A549 (cell line): ENCODE measurements around the gene PMVK. TPM values are rescaled to one million over a fixed set of nuclear protein-coding genes. Genes with fewer than 3 reads are reported as not detected.

Experiments
- ATOH8 ChIP-seq: fragments of 250-450 bp; sonication (Bioruptor Pico); IDR thresholded peaks from 2 replicates; pipeline ENCODE4 v1.5.0; 2020; ENCODE audit warnings: low read depth, mild to moderate bottlenecking, moderate library complexity
- E2F6 ChIP-seq: IDR thresholded peaks from 2 replicates; pipeline ENCODE4 v1.6.1; 2012; ENCODE audit warnings: low read depth, borderline replicate concordance
- EHF ChIP-seq: fragments of 250-450 bp; sonication (Bioruptor Pico); IDR thresholded peaks from 2 replicates; pipeline ENCODE4 v1.5.0; 2020; ENCODE audit warnings: mild to moderate bottlenecking
- EHMT2 ChIP-seq: fragments of 200-600 bp; sonication (generic); IDR thresholded peaks from 2 replicates; pipeline ENCODE4 v1.6.1; 2016; ENCODE audit warnings: antibody characterized with exemption, low read depth, mild to moderate bottlenecking, moderate library complexity
- EP300 ChIP-seq, 2 experiments: fragments of >200 bp; sonication (Bioruptor Twin); formaldehyde crosslinking; IDR thresholded peaks; 2 replicates in 1 of 2; 3 replicates in 1 of 2; pipeline ENCODE4 v1.6.1; 2016 to 2017
- ESRRA ChIP-seq: fragments of 150-350 bp; IDR thresholded peaks from 2 replicates; pipeline ENCODE4 v1.6.1; 2014; ENCODE audit warnings: mild to moderate bottlenecking, low read length, borderline replicate concordance
- FOSB ChIP-seq: fragments of 250-450 bp; sonication (Bioruptor Pico); IDR thresholded peaks from 2 replicates; pipeline ENCODE4 v1.5.0; 2020; ENCODE audit warnings: mild to moderate bottlenecking, moderate library complexity
- FOSL2 ChIP-seq, 2 experiments: fragments of 450-650 bp in 1 of 2; fragments of >200 bp in 1 of 2; sonication (Bioruptor Twin) in 1 of 2; formaldehyde crosslinking; IDR thresholded peaks; 2 replicates each; pipeline versions ENCODE4 v1.5.0 to v1.6.1; 2016 to 2020; ENCODE audit warnings: mild to moderate bottlenecking in 1 of 2, moderate library complexity in 1 of 2
- GATA3 ChIP-seq: IDR thresholded peaks from 2 replicates; pipeline ENCODE4 v1.6.1; 2012; ENCODE audit warnings: borderline replicate concordance
- HDAC2 ChIP-seq: fragments of 200-600 bp; sonication (generic); IDR thresholded peaks from 2 replicates; pipeline ENCODE4 v1.6.1; 2016
- HES2 ChIP-seq: fragments of >200 bp; sonication (Bioruptor Twin); formaldehyde crosslinking; IDR thresholded peaks from 2 replicates; pipeline ENCODE4 v1.6.1; 2016
- HEYL ChIP-seq: fragments of 250-450 bp; sonication (Bioruptor Pico); IDR thresholded peaks from 2 replicates; pipeline ENCODE4 v1.8.0; 2021; ENCODE audit warnings: mild to moderate bottlenecking, moderate library complexity
- HMGXB4 ChIP-seq: fragments of 250-450 bp; sonication (Bioruptor Pico); IDR thresholded peaks from 2 replicates; pipeline ENCODE4 v1.5.0; 2021; ENCODE audit warnings: mild to moderate bottlenecking, moderate library complexity, borderline replicate concordance
- HOXA7 ChIP-seq: fragments of 250-450 bp; sonication (Bioruptor Pico); IDR thresholded peaks from 2 replicates; pipeline ENCODE4 v1.5.0; 2020; ENCODE audit warnings: mild to moderate bottlenecking, moderate library complexity
- JUN ChIP-seq, 2 experiments: fragments of >200 bp; sonication (Bioruptor Twin); formaldehyde crosslinking; IDR thresholded peaks; 2 replicates in 1 of 2; 3 replicates in 1 of 2; pipeline ENCODE4 v1.6.1; 2016 to 2017
- KDM5A ChIP-seq: fragments of 200-600 bp; sonication (generic); IDR thresholded peaks from 2 replicates; pipeline ENCODE4 v1.6.1; 2016; ENCODE audit warnings: antibody characterized with exemption, mild to moderate bottlenecking
- MAFK ChIP-seq: fragments of 450-650 bp; IDR thresholded peaks from 2 replicates; pipeline ENCODE4 v1.6.1; 2014; ENCODE audit not compliant: partially characterized antibody
- MAX ChIP-seq: IDR thresholded peaks from 2 replicates; pipeline ENCODE4 v1.6.1; 2012
- NR3C1 ChIP-seq: fragments of >200 bp; sonication (Bioruptor Twin); formaldehyde crosslinking; IDR thresholded peaks from 3 replicates; pipeline ENCODE4 v1.6.1; 2017
- POLR2A ChIP-seq: IDR thresholded peaks from 2 replicates; pipeline ENCODE4 v1.6.1; 2012; ENCODE audit warnings: mild to moderate bottlenecking, low read length
- RARB ChIP-seq: fragments of 250-450 bp; sonication (Bioruptor Pico); IDR thresholded peaks from 2 replicates; pipeline ENCODE4 v1.8.0; 2021; ENCODE audit warnings: mild to moderate bottlenecking, moderate library complexity
- RCOR1 ChIP-seq: fragments of 150-350 bp; IDR thresholded peaks from 2 replicates; pipeline ENCODE4 v1.6.1; 2014; ENCODE audit warnings: antibody characterized with exemption, low read length, low read depth
- REST ChIP-seq: fragments of 200-600 bp; sonication (generic); IDR thresholded peaks from 2 replicates; pipeline ENCODE4 v1.6.1; 2016; ENCODE audit warnings: antibody characterized with exemption, mild to moderate bottlenecking, moderate library complexity
- RNF2 ChIP-seq: fragments of 200-600 bp; sonication (generic); IDR thresholded peaks from 2 replicates; pipeline ENCODE4 v1.6.1; 2016; ENCODE audit warnings: low read depth, mild to moderate bottlenecking, antibody characterized with exemption, moderate library complexity, borderline replicate concordance
- TP53 ChIP-seq: fragments of 250-450 bp; sonication (Bioruptor Pico); IDR thresholded peaks from 2 replicates; pipeline ENCODE4 v1.5.0; 2021; ENCODE audit warnings: mild to moderate bottlenecking, moderate library complexity
- ZNF302 ChIP-seq: fragments of 250-450 bp; sonication (Bioruptor Pico); IDR thresholded peaks from 2 replicates; pipeline ENCODE4 v1.9.0; 2021; ENCODE audit warnings: inconsistent platforms, mild to moderate bottlenecking, moderate library complexity
- polyA plus RNA-seq, 4 experiments: library from polyadenylated mRNA; depleted of rRNA in 3 of 4; stranded (reverse); fragments of >200 nt; fragmentation: RNase III in 1 of 4; extraction: RNeasy Plus Mini Kit Qiagen cat#74134 plus additional on column Dnase treatment in 1 of 4; gene quantifications; 2 replicates in 3 of 4; 3 replicates in 1 of 4; pipeline ENCODE4 v1.2.3, GENCODE V29; 2011 to 2017

PMVK gene
- polyA plus RNA-seq, 2 of the 4 experiments (the other 2 are of a cell fraction) = 35.7 to 52.0 TPM

- TF ChIP-seq FOSL2 (IDR thresholded peaks at IDR 0.05) = no peak
- peak; percentile 30 for TF ChIP-seq FOSL2 (CRISPR knock-in tag; IDR thresholded peaks at IDR 0.05)
- no peak for TF ChIP-seq HDAC2
- no peak for TF ChIP-seq HEYL (CRISPR knock-in tag)
- peak; percentile 60; the same call in 1 of the 2 replicates for TF ChIP-seq E2F6
- TF ChIP-seq ATOH8 = peak; percentile 64; the same call in 1 of the 2 replicates
- no peak; the same call in 1 of the 2 replicates for TF ChIP-seq HMGXB4 (CRISPR knock-in tag)
- TF ChIP-seq HES2 = no peak
- peak; percentile 81 for TF ChIP-seq KDM5A
- peak; percentile 69 to 98; a peak in 4 of 5 replicates for TF ChIP-seq JUN (IDR thresholded peaks at IDR 0.05)
- TF ChIP-seq RNF2 = no peak
- peak; percentile 46; the same call in 1 of the 2 replicates for TF ChIP-seq GATA3
- TF ChIP-seq ZNF302 (CRISPR knock-in tag) = no peak
- TF ChIP-seq ESRRA = no peak
- TF ChIP-seq POLR2A = peak; percentile 66
- no peak for TF ChIP-seq MAFK
- TF ChIP-seq RCOR1 = no peak
- TF ChIP-seq EHF (CRISPR knock-in tag) = peak; percentile 45; the same call in 1 of the 2 replicates
- TF ChIP-seq EP300 (IDR thresholded peaks at IDR 0.05) = no peak
- TF ChIP-seq REST = no peak; the same call in 1 of the 2 replicates
- peak; percentile 56; the same call in 1 of the 2 replicates for TF ChIP-seq TP53 (CRISPR knock-in tag)
- TF ChIP-seq EHMT2 = no peak
- peak; percentile 63; the same call in 1 of the 2 replicates for TF ChIP-seq FOSB (CRISPR knock-in tag)
- peak; percentile 69; the same call in 1 of the 2 replicates for TF ChIP-seq MAX
- TF ChIP-seq HOXA7 = peak; percentile 82; the same call in 1 of the 2 replicates
- no peak for TF ChIP-seq NR3C1
- 0 out of 2 replicates have a peak, but pooled peaks have one; percentile 34 for TF ChIP-seq RARB (CRISPR knock-in tag)
These were observed 25.0 kb upstream of the PMVK start, which contains the start of gene PYGO2 (continued) for GRCh38 chr1:154961207-154962155.
